ENCODE results near the gene CSNK1A1.
"Not testable (repeated sequence)": the region's sequence is repeated elsewhere in the genome, so short reads cannot be mapped to it uniquely, and the experiment has no call there.

Gene CSNK1A1

GRCh38 chr5:149572170-149572569 lies 20.9 kb upstream of the CSNK1A1 start:
- no peak for DNase-seq

DNA sequence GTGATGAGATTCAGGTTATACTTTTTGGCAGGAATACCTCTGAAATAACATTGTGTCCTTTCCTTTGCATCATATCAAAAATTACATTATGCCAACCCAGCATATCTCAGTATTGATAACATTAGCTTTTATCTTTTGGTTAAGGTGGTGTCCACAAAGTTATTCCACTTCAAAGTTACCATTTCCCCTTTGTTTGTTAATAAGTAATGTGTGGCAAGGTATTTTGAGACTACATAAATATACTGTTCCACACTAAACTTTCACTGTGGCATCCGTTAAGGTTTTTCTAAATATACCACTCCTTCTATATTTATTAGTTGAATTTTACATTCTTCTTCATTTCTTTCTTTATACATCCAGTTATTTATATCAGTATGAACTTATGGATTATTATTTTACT lies 16.0 kb upstream of the CSNK1A1 start:
- no peak for DNase-seq

DNA sequence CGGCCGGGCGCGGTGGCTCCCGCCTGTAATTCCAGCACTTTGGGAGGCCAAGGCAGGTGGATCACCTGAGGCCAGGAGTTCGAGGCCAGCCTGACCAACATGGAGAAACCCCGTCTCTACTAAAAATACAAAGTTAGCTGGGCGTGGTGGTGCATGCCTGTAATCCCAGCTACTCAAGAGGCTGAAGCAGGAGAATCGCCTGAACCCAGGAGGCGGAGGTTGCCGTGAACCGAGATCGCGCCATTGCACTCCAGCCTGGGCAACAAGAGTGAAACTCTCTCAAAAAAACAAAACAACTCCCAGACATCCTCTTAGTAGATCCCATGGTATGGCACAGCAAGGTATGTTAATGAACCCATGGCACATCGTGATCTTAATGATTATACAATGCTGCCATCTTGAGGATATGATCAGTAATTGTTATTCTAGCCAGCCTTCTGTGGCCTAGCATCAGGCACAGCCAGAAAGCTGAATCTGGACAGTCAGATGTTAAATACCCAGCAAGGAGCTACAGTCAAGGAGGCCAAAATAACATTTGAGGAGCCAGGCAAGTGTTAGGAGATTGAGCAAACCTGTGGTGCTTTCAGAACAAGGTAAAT lies 13.4 kb upstream of the CSNK1A1 start:
- peak; percentile 82 for DNase-seq

- DNase-seq, result peak; percentile 57
These were observed 12.2 kb upstream of the CSNK1A1 start for GRCh38 chr5:149563466-149563865.

DNA sequence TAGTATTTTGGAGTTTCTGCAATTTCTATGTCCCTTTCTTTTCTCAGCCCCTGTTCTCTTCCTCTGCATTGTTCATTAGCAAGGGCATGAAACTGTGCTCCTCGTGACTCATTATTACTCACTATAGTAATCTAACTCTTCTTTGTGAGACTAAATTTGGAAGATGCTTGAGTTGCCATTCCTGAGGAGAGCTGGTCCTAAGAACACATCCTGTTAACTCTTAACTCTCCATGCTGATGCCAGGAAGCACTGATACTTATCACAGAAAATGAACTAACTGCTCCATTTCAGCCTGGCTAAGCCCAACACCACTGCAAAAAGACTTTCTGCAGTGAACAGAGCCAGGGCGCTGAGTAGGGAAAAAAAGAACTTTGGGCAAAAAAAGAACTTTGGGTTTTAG lies 10.6 kb upstream of the CSNK1A1 start:
- peak; percentile 96 for DNase-seq

DNA sequence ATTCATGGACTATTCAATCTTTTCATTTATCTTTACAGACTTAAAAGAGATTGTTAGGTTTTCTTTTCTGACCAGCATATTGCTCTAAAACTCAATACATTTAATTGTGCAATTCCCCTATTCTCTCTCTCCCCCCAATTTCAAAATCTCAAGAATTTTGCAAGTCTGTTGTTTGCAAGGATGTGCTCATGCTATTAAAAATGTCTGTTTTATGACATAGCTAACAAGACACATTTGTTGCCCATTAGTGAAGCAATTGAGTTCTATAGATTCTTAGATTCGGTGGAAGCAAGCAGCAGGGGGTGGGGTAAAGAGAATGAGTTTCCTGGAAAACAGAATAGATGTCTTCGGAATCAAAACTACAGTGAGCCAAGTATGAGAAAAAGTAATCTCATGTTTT lies 8.5 kb upstream of the CSNK1A1 start:
- peak; percentile 90 for DNase-seq

DNA sequence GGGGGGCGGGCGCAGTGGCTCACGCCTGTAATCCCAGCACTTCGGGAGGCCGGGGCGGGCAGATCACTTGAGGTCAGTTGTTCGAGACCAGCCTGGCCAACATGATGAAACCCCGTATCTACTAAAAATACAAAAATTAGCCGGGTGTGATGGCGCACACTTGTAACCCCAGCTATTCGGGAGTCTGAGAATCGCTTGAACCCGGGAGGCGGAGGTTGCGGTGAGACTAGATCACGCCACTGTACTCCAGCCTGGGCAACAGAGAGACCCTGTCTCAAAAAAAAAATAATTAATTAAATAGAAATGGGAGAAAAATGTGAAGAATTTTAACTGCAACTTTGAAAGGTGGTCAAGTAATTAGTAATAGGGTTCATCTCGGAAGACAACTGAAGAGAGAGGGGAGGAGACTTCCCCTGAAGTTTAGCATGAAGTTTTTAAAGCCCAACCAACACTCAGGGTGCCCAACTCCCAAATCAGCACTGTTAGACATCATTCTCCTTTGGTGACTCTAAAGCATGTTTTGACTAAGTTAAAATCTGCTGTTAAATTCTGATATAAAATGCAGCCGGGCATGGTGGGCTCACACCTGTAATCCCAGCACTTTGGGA lies 1.4 kb upstream of the CSNK1A1 start:
- peak; percentile 33 for DNase-seq

DNA sequence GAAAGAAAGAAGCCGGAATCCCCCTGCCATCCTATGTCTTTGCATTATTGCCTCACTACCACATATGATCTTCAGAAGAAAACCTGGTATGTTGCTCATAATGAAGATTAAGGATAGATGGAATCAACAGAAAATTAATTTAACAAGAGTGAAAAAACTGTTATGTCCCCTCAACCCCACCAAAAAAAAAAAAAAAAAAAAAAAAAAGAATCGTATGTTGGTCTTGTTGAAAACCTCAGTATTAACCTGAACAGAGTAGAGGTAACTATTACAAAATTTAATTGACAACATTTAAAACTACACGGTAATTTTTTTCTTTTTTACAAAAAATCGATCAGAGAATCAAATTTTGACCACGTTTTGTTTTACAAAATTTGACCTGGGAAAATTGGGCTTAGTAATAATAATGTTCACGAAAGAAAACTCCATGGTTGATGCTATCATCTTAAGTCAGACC lies 827 bp upstream of the CSNK1A1 start:
- no peak for DNase-seq

- DNase-seq, result no peak
These were observed 529 bp downstream of the CSNK1A1 start for GRCh38 chr5:149550594-149551226.

DNA sequence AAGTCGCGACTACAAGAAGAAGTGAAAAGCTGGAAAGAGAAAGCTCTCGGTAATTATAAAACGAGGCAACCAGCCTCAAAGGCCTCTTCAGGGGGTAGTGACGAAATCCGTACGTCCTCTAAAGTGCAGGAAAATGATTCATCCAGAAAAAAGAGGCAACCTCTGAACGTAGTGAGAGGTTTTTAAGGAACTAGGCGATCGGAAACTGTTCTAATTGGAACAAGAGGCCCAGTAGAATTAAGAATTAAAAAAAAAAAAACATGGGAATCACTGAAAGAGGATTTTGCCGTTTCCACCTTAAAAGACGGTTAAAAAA lies 1.0 kb downstream of the CSNK1A1 start:
- DNase-seq, result peak; percentile 63

GRCh38 chr5:149549461-149550267 lies 1.6 kb downstream of the CSNK1A1 start:
- peak; percentile 53 for DNase-seq

DNA sequence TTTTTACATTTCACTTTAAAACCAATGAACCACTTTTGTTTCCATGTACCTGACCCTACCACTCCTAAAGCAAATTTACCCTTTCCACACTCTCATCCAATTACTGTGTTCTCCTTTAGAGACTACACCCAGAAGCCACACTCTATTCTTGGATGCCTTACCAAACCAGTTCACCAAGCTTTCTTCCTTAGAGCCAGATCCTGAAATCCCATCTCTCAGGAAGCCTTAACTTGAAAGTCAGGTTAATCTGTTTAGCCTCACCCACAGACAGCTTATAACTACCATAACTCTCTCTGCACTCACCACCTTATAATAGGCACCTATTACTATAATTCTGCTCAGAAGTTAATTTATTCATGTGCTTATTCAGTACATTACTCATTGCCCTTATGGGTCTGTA lies 4.3 kb downstream of the CSNK1A1 start:
- no peak for DNase-seq

DNA sequence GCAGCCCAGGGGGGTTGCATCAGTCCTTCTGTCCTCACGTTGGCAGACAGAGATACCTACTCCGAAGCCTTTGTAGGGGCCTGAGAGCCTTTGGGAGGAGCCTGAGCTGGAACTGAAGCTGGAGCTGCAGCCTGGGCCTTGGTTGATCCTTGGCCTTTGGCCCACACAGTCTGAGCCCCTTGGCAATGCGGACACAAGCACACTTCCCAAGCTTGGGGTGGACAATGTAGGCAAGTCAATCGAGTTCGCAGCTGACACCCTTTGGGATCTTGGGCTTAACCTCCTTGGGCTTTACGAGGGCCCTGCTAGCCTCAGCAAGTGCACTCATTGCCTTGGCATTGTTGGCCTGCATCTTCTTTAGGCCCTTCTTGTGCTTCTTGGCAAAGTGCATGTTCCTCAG lies 5.9 kb downstream of the CSNK1A1 start:
- DNase-seq, result no peak

DNA sequence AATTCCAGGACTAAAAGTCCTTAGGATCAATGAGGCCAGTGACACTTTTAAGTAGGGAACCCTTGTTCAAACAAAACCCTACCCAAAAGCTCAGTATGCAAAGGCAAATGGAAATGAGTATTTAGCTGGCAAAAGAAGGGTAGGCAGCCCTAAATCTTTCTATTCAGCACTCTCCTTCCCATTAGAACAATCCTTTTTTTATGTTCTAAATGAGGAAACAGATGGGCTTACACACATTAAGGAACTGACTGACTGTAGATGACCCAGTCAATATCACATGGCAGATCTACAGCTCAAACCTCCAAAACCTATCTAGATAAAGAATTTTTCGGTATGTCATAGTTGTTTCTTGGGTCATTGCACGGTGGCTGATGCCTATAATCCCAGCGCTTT lies 7.2 kb downstream of the CSNK1A1 start:
- DNase-seq, result no peak

GRCh38 chr5:149543361-149544027 lies 7.7 kb downstream of the CSNK1A1 start:
- DNase-seq, result no peak

DNA sequence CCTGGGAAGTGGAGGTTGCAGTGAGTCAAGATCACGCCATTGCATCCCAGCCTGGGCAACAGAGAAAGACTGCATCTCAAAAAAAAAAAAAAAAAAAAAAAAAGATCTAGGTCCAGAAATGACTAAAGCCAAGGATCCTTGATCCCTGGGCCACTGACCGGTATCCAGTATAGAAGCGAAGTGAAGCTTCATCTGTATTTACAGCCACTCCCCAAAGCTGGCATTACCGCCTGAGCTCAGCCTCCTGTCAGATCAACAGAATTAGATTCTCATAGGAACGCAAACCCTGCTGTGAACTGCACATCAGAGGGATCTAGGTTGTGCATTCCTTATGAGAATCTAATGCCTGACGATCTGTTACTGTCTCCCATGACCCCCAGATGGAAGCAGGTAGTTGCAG lies 9.3 kb downstream of the CSNK1A1 start:
- DNase-seq, result no peak

DNA sequence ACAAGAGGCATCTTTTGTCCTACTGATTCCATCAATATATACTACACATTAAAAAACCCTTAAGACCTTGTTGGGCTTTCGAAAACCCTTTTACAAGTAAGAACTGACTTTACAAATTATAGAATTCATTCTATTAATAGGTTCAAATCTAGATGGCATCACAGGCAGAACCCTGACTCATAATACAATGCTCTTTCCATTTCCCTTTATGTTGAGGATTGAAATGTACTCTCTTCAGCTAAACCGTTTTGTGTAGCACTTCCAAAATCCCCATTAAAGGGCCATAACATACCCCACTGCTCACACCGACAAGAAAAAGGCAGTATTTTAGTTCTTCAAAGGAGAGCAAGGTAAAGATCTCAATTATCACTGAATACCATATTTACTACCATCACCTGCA lies 11.2 kb downstream of the CSNK1A1 start:
- no peak for DNase-seq

- no peak for DNase-seq
These were observed 13.8 kb downstream of the CSNK1A1 start for GRCh38 chr5:149537374-149537975.

- DNase-seq, result not testable (repeated sequence)
These were observed 15.5 kb downstream of the CSNK1A1 start for GRCh38 chr5:149535787-149536186.

GRCh38 chr5:149532413-149532812 lies 18.8 kb downstream of the CSNK1A1 start:
- no peak for DNase-seq

DNA sequence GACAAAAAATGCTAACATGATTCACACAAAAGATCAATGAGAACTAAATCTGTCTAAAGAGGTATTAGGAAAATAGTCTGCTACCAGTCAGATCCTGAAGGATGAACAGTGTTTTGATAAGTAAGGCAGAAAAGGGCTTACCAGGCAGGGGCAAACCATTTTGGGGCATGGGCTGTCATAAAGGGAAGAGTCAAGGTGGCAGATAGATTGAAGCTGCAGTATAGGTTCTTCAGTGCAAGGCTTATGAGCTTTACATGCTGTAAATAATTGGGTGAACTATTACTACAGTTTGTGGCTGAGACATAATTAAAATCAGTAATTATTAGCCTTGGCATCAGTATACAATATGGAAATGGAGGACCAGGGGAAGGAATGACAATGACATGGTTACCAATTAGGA lies 21.8 kb downstream of the CSNK1A1 start:
- DNase-seq, result no peak

DNA sequence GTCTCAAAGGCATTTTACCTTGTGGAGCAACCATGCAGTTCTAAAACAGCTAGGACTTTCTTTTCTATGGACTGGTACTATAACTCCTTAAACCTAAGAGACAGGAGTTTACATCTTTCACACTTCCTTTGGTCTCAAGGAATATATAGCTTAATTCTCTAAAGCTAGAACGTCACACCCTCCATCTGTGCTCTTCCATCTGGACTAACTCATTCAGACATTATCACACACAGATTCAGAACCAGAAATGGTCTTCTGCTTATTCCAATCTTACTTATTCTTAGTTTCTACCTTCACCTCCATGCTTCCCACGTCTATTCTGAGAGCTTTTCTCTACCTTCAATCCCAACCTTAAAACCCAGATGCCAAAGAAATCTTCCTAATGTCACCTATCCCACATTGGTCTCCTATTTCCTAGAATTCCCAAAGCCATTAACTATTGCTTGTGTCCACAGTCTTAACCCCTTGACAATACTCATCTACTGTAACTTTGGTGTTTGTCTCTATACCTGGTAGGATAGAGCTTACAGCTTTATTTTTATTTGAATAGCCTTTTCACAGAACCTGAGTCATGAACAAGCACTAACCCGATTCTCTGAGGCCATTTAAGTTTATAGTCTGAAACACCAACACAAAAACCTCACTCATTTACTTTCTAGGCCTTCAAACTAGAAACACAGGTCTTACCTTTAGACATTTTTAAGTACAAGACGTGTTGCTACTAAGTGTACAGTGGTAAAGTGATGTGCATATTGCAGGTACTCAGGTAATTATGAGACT lies 22.8 kb downstream of the CSNK1A1 start:
- DNase-seq, result no peak

Measured in fibroblast of skin of right quadriceps (primary cell).